HG02870 (cell line): ENCODE results near the gene RTCB.

ENCODE experiments used
- ATAC-seq: cut with Tn5 transposase; IDR thresholded peaks from one replicate; pipeline ENCODE4 v1.9.1; 2021; ENCODE audit warnings: mild to moderate bottlenecking, moderate library complexity; ENCODE audit not compliant: unreplicated experiment

Gene RTCB

DNA sequence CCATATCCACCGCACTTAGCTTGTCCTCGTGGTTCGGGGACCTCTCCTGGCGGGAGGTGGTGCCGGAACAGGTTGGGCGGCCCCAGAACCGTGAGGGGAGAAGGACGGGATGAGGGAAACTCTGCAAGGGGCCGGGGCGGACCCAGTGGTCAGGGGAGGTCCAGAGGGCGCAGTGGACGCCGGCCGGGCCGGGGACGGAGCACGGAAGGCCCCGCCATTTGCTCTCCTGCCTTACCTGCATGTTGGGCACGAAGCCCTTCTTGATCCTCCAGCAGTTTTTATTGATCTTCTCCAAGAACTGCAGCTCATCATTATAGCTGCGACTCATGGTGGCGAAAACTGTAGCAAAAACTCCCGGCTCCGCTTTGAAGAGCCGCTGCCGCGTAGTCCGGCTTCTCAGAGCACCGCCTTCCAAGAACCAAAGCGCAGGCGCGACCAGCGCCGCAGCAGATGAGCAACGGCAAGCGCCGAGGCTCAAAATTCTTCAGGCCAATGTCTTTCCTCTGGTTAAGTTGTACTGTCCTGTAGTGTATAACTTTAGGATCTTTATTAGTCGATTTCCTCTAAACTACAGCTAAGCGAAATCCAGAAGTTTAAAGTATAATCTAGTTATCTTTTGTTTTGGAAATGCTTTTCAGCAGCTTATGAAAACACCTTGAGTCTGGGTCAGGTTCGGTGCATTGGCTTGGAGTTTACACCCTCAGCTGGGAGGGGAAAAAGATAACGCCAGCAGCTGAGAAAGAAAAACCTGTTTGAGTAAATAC is at the start of gene RTCB:
TSS of gene RTCB (minus strand) at position 419 of the 764 bp plus-strand sequence. CDS start at position 328, 91 bp downstream.
- ATAC-seq = peak; percentile 56

DNA sequence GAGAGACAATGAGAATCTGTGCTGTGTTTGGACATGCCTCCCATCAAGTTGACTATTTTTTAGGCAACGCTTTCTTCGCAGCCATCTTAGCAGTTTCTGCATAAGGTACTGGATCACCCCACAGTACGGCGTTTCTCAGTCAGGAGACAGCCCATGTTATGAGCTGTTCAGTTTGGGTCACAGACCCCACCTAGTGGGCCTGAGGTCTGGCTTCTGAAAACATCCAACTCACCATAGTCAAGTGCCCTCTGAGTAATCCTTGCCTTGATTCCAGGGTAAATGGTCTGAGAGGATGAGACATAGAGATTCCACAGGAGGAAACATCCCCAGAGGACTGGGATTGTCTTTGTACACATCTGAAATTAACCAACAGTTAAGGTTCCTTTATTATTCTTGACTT is 45.0 kb upstream of the RTCB start:
- no peak for ATAC-seq

DNA sequence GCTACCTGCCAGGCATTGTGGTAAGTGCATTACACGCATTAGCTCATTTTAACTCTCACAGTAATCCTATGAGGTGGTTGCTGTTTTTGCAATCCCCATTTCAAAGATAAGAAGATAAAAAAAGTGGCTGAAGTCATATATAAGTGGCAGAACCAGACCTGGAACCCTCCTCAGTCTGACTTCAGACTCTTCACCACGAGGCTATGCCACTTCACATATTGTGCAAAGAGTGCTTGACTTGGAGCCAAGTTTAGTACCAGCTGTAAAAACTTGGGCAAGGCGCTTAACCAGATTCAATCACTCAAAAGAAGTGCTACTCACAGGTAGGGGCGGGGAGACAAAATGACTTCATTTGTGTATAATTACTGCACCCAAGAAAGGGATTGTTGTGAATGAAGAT is 36.9 kb upstream of the RTCB start:
- no peak for ATAC-seq

DNA sequence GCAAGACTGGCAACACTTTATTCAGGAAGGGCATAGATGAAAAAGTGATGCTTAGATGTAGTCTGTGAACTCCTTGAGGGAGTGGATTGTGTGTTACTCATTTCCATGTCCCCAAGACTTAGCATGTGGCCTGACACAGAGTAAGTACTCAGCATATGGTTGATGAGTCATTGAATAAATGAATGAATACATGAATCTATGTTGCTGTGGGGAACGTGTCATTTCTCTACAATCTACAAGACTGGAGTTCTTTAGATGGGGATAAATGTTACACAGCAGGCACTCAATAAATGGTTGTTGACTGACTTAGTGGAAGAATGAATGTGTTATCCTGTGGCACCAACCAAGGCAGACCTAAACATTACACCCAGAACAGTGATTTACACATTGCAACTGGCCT is 34.3 kb upstream of the RTCB start:
- no peak for ATAC-seq

DNA sequence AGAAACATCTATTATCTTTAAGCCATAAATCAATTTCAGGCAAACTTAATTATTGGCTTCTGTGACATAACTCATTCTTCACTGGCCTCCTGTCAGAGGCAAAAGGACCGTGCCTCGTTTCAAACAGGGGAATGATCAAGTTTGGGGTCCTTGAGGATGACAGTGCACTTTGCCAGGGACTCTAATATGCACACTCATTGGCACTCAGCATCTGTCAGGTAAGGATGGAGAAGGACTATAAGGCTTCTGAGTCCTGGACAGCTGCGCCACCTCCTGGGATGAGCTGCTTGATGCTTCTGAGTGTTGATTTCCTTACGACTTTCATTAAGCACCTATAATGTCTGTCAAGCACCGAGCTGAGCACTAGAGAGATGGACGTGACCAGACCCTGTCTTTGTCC is 32.0 kb upstream of the RTCB start:
- no peak for ATAC-seq

DNA sequence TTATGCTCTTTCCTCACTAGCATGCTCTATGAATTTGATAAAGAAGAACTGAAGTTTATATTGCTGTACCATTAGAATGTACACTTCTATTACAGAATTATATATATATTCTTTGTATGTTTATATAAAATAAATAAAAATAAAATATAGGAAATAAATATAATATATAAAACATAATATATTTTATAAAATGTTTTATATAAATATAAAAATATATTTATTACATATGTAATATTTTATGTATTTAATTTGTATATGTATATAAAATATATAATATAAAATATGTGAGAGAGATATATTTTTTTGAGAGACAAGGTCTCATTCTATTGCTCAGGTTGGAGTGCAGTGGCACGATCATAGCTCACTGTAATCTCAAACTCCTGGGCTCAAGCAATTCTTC is 18.3 kb upstream of the RTCB start:
- ATAC-seq = no peak

DNA sequence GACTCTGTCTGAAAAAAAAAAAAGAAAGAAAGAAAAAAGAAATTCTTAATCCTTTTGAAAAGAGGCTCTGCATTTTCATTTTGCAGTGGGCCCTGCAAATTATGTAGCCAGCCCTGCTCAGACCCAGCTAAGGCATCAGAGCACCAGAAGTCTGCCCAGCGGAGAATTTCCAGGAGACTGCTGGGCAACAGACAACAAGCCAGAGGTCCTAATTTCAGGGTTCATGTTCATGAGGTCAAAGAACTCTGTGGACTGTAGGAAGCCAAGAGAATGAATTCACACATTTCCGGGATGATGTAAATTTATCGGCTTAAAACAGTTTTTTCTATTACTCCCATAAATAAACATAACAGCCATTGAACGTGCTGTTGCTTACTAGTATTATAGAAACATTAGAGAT is 14.8 kb upstream of the RTCB start:
- ATAC-seq = no peak

DNA sequence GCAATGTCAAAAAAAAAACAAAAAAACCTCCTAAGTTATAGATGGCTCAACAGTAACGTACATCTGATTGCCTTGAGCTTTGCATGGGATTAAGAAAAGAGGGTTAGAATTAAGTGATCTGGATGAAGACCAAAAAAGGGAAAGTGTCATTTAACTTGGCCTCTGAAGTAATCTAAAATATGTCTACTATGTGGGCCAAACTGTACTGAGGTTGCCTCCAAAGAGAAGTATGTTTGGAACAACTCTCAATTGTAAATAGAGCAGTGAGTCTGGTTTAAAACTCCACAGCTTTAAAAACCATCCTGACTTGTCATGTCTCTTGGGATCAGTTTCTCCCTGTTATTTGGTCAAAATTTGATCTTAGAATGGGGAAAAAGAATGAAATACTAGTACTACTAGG is 11.6 kb upstream of the RTCB start:
- no peak for ATAC-seq

DNA sequence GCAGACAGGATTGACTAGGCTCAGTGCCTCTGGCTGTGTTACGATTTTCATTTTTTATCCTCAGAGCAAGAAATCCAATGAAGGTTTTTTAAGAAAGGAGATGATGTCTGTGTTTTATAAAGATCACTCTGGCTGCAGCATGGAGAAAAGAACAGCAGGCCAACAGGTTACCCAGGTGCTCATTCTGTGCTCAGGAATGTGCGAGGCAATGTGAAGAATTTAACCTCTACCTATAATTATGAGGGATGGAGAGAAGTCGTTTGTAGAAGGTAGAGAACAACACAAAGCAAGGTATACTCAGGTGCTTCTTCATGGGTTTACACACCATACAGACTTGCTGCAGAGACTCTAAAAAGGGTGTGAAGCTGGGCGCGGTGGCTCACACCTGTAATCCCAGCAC is 10.0 kb upstream of the RTCB start:
- no peak for ATAC-seq

DNA sequence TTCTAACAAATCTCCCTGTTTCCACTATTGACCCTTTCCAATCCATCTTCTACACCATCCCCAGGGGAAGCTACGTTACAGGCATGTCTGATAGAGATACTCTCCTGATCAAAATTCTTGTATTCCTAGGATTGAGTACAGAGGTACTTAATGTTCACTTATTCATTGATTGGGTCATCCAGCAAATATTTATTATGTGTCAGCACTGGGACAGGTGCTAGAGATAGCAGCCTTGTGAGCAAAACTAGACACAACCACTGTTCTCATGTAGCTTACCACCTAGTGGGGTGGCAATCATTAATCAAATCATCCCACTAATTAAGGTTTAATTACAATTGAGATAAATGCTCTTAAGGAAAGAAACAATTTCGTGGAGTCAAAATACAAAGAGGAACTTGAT is 9.4 kb upstream of the RTCB start:
- ATAC-seq = no peak

DNA sequence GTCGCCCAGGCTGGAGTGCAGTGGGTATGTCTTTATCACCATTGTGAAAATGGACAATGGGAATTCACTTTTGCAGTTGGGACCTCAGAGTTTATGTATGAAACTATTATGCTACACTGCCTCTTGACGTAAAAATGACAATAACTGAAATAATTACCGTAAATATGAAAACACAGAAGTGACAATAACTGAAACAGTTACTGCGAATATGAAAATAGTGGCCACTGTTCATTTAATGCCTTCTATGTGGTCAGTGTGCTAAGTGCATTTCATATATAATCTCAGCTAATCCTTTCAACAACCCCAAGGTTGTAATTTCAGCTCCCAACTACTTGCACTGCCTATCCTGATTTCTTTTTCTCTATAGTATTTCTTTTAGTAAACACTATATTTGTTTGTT is 5.9 kb upstream of the RTCB start:
- no peak for ATAC-seq

DNA sequence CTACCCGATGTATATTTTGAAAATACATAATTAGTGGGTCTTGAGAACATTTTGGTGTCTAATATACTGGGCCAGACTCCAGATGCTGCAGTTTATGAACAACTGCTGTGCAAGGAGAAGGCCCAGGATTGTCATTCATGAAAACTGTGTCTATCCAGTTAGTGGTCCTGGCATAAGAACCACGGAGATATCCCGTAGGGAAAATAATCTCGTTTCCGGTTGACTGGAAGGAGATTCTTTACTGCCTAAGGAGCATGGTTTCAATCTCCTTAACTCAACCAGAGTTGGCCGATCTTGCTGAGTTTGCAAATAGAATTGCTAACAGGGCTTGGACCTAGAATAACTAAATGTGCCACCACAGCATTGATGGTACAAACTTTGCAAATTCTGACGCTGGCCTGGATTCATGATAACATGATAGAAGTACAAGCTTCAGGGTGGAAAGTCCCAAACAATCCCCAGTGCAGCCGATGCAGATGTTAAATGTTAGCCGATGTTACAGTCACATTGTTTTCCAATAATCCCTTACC is 4.6 kb upstream of the RTCB start:
- no peak for ATAC-seq

DNA sequence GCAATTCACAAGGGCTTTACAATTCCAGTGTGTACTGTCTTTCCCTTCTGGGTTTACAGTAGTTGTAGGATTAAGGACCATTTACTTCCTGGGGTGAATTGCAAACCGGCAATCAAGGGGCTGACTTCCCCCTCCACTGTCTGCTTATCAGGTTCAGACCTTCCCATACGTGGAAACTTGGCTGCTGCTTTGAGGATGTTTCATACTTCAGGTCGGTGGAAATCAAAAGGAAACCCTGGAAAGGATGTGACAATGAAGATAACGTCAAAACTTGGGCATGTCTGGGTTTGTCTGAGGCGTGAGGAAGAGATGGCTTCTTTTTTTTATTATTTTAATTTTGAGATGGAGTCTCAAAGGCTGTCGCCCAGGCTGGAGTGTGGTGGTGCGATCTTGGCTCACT is 2.1 kb upstream of the RTCB start:
- ATAC-seq = no peak

DNA sequence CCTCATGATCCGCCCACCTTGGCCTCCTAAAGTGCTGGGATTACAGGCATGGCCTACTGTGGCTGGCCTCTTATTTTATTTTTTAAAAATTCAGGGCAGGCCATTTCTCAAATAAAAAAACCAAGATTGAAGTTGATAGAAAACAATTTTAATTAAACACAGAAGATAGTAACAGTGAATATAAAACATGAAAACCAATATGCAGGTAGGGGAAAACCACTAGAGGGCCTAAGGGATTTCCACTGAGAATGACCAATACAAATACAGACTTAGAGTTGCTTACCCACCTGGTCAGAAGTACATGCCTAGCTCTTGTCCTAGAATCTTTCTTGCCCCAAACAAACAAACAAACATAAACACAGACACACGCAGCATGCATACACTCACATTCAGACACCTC is 1.7 kb upstream of the RTCB start:
- no peak for ATAC-seq

DNA sequence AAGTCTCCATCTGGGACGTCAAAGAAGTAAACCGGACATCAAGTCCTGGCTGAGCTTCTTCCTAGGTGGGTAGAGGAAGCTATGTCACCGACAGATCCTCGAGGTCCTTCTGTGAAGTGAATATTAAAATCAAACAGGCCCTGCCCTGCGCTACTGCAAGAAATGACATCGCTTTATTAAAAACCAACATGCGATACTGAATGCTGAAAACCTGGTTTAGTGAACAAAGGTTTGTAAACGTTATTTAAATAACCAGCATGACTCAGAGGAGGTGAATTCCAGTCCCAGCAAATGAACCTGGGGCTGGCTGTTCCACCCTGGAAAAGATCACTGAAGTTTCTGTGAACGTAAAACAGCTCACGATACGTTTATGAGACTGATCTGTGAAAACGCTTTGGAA is 645 bp downstream of the RTCB start:
- ATAC-seq = no peak

DNA sequence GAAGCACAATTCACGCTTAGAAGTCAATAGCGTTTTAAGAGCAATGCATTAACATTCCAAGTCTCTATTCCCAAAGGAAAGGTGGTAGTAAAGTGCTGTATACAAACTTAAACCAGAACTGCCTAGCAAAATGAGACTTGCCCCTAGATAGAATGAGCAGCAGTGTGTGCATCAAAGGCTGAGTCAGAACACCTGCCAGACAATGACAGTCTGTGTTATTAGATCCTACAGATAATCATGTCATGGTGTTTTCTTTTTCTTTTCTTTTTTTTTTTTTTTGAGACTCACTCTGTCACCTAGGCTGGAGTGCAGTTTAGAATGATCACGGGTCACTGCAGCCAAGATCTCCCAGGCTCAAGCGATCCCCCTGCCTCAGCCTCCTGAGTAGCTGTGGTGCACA is 1.6 kb downstream of the RTCB start:
- ATAC-seq = no peak

DNA sequence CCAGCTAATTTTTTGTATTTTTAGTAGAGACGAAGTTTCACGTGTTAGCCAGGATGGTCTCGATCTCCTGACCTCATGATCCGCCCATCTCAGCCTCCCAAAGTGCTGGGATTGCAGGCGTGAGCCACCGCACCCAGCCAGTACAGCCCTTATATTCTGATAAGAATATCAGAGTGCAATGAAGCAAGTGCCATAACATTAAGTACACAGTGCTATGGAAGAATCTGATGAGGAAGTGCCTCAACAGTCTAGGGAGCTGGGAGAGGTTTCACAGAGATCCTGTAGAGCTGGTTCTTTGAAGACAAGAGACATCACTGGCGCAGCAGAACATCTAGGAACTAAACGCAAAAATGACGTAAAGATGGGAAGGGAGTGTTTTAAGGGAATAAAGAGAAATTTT is 2.1 kb downstream of the RTCB start:
- ATAC-seq = no peak

DNA sequence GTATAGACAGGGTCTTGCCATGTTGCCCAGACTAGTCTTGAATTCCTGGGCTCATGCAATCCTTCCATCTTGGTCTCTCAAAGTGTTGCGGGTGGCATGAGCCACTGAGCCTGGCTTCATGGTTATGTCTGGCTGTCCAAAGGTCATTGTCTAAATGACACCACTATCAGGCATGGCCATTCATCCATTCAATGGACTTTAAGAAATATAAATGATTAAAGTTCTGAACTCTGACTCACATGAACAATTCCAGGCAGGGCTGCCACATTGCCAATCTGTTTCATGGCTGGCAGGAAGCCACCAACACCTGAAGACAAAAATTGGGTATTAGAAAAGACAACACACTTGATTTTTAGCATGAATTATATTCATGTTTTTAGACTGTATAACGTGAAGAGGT is 4.1 kb downstream of the RTCB start:
- no peak for ATAC-seq

DNA sequence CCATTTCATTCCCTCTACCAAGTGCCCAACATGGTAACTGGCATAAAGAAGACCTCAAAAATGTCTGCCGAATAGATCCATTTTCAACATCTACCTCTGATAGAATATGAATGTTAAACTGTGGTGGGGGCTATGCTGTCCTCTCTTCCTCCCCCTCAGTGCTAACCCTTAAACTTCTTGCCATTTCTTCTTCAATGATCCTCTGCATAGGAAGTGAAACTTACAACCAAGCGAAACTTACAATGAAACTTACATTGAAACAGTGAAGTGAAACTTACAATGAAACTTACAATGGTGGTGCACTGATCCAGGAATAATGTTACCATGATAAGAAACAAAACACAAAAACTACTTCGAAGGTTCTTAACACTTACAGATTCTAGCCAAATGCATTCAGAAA is 4.7 kb downstream of the RTCB start:
- peak; percentile 42 for ATAC-seq

DNA sequence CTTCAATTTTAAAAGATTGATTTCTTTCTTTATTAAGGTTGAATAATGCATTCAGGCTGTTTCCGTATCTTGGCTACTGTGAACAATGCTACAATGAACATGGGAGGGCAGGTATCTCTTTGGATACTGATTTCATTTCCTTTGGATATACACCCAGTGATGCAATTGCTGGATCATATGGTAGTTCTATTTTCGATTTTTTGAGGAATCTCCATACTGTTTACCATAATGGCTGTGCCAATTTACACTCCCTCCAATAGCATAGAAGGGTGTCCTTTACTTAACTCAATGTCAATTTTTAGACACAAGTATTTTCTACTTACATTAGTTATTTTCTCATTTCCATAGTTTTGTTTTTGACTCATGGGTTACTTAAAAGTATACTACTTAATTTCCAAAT is 8.0 kb downstream of the RTCB start:
- ATAC-seq = no peak

DNA sequence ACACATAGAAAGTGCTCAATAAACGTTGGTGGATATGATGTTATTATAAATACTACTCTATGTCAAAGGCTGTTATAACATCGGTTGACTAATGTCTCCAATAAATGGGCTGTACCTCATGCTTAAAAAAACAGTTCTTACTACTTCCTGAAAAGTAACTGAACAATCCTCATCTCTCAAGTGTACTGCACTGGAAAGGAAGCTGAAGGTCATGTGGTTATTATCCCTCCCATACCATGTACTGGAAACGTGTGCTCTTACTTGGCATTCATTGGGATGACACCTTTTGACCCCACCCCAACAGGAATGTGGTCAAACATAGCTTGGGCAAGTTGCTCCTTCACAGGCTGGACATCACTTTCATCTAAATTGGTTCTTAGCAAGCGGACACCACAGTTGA is 10.6 kb downstream of the RTCB start:
- no peak for ATAC-seq

DNA sequence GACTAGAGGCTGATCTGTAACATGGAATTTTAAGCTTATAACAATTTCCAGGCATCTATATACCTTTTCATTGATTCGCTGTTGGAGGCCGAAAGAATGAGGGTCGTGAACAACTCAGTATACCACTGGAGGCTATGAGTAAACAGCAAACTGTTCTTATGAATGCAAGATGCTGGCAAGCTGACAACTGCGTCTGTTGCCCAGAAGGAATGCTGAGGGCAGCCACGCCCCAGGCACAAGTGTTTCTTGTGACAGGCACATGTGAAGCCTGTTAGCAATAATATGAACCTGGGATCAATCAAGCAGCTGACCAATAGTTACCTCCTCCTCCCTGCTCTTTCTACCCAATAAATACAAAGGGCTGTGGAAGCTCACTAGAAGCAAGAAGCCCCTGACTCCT is 15.3 kb downstream of the RTCB start:
- ATAC-seq = no peak

DNA sequence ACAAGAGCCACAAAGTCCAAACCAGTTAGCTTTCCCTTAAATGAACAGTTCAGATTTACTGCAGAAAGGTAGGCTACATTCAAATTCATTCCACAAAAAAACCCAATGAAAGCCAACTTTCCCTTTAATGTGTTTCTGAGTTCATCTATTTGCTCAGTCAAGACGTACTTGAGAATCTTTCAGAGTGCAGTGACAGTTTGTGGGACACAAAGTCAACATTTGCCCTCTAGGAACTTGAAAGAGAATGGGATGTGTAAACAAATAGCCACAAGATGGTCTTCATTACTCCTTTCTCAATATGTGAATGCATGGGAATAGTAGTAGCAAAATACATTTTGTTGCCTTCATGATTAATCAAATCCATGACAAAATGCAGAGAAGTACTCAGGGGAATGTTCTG is 15.8 kb downstream of the RTCB start:
- no peak for ATAC-seq
